K562 (cell line): Measurements from ENCODE around the gene IL4I1. TPM values are rescaled to one million over a fixed set of nuclear protein-coding genes. Genes with fewer than 3 reads are reported as not detected.

Source experiments
- HDAC3 ChIP-seq: fragments of 450-650 bp; IDR thresholded peaks from 2 replicates; pipeline ENCODE4 v1.6.1; 2018; ENCODE audit warnings: borderline replicate concordance, mild to moderate bottlenecking, moderate library complexity; ENCODE audit not compliant: partially characterized antibody
- HEY1 ChIP-seq: fragments of 250-450 bp; sonication (Bioruptor Pico); IDR thresholded peaks from 2 replicates; pipeline ENCODE4 v1.5.0; 2020; ENCODE audit warnings: mild to moderate bottlenecking, moderate library complexity, borderline replicate concordance
- KDM4B ChIP-seq, 2 experiments: fragments of 450-650 bp in 1 of 2; sonication (generic) in 1 of 2; IDR thresholded peaks; 2 replicates each; pipeline ENCODE4 v1.6.1; 2016 to 2017; ENCODE audit warnings: borderline replicate concordance in 2 of 2, antibody characterized with exemption in 1 of 2, low read depth in 1 of 2, mild to moderate bottlenecking in 1 of 2
- MIER1 ChIP-seq: fragments of 450-650 bp; IDR thresholded peaks from 2 replicates; pipeline ENCODE4 v1.6.1; 2016; ENCODE audit warnings: antibody characterized with exemption, mild to moderate bottlenecking, low read depth
- NFRKB ChIP-seq: fragments of 450-650 bp; IDR thresholded peaks from 2 replicates; pipeline ENCODE4 v1.6.1; 2016; ENCODE audit warnings: low read depth
- POLR3G ChIP-seq: IDR thresholded peaks from 2 replicates; pipeline ENCODE4 v1.6.1; 2011; ENCODE audit not compliant: insufficient read length, insufficient replicate concordance; ENCODE audit errors: extremely low read depth
- RBFOX2 ChIP-seq: fragments of 200-400 bp; formaldehyde crosslinking; IDR thresholded peaks from 2 replicates; pipeline ENCODE4 v1.6.1; 2017; ENCODE audit warnings: low read depth, mild to moderate bottlenecking, low read length, moderate library complexity
- TCF3 ChIP-seq: sonication (generic); formaldehyde crosslinking; IDR thresholded peaks from 2 replicates; pipeline ENCODE4 v1.4.0; 2020; ENCODE audit warnings: mild to moderate bottlenecking, missing genetic modification reagents
- TEAD1 ChIP-seq, 2 experiments: fragments of 450-650 bp in 1 of 2; sonication (generic) in 1 of 2; formaldehyde crosslinking; IDR thresholded peaks; 2 replicates each; pipeline versions ENCODE4 v1.4.0 to v1.8.0; 2020 to 2022; ENCODE audit warnings: mild to moderate bottlenecking in 2 of 2, missing genetic modification reagents in 1 of 2
- TEAD4 ChIP-seq, 2 experiments: sonication (generic) in 1 of 2; formaldehyde crosslinking in 1 of 2; IDR thresholded peaks; 2 replicates each; pipeline versions ENCODE4 v1.6.1 to v1.8.0; 2012 to 2022; ENCODE audit warnings: borderline replicate concordance in 1 of 2, inconsistent platforms in 1 of 2, low read length in 1 of 2, mild to moderate bottlenecking in 1 of 2, missing genetic modification reagents in 1 of 2
- THAP12 ChIP-seq: fragments of 250-450 bp; sonication (Bioruptor Pico); IDR thresholded peaks from 2 replicates; pipeline ENCODE4 v1.9.0; 2021; ENCODE audit warnings: mild to moderate bottlenecking, inconsistent platforms
- THAP7 ChIP-seq: fragments of 250-450 bp; sonication (Bioruptor Pico); IDR thresholded peaks from 2 replicates; pipeline ENCODE4 v1.5.0; 2021
- ZBTB2 ChIP-seq: fragments of 450-650 bp; IDR thresholded peaks from 2 replicates; pipeline ENCODE4 v1.6.1; 2016; ENCODE audit warnings: antibody characterized with exemption
- ZNF239 ChIP-seq: fragments of 250-450 bp; sonication (Bioruptor Pico); IDR thresholded peaks from 2 replicates; pipeline ENCODE4 v1.4.0; 2020; ENCODE audit warnings: mild to moderate bottlenecking
- ZNF589 ChIP-seq: fragments of 200-800 bp; sonication (Bioruptor generic); IDR thresholded peaks from 2 replicates; pipeline ENCODE4 v1.6.1; 2016; ENCODE audit warnings: low read depth, missing genetic modification characterization, missing compliant biosample characterization
- ZNF592 ChIP-seq: fragments of 450-650 bp; IDR thresholded peaks from 2 replicates; pipeline ENCODE4 v1.6.1; 2017; ENCODE audit warnings: antibody characterized with exemption, mild to moderate bottlenecking
- polyA plus RNA-seq, 8 experiments: library from polyadenylated mRNA; depleted of rRNA in 4 of 8; stranded (reverse) in 5 of 8; unstranded in 3 of 8; fragments of >200 nt; fragmentation: Nextera tagmentation in 2 of 8; fragmentation: Illumina TruSeq in 1 of 8; extraction: Ambion mirVana in 2 of 8; extraction: Trizol in 1 of 8; gene quantifications; 2 replicates each; pipeline versions ENCODE4 v1.2.1 to v1.2.3, GENCODE V29; 2011 to 2014; ENCODE audit warnings: inconsistent platforms in 1 of 8, missing spikeins in 1 of 8
- total RNA-seq, 7 experiments: library from RNA; depleted of rRNA in 6 of 7; stranded (reverse); fragments of >200 nt in 6 of 7; fragmentation: Illumina TruSeq in 2 of 7; extraction: Trizol in 2 of 7; gene quantifications; 2 replicates each; pipeline versions ENCODE4 v1.2.1 to v1.2.3, GENCODE V29; 2011 to 2021; ENCODE audit warnings: low replicate concordance in 1 of 7

The IL4I1 gene
- total and polyA plus RNA-seq, 9 of the 15 experiments (the other 6 are each of a cell fraction or from before 2014, with no cell fraction given) = 0.06 to 0.95 (median 0.43) TPM; not detected in 2

- TF ChIP-seq NFRKB (peak; percentile 89), ZBTB2 (no peak), ZNF589 (CRISPR knock-in tag) (peak; percentile 91), HEY1 (CRISPR knock-in tag) (peak; percentile 86; the same call in 1 of the 2 replicates), MIER1 (no peak), HDAC3 (peak; percentile 34), KDM4B (IDR thresholded peaks at IDR 0.05; ENCODE audit: borderline replicate concordance in 2 of 2, low read depth in 1 of 2) (0 out of 4 replicates have a peak, but pooled peaks of 1 of the 2 experiments have one; percentile 22), ZNF239 (CRISPR knock-in tag) (peak; percentile 33), THAP12 (CRISPR knock-in tag) (no peak), THAP7 (CRISPR knock-in tag) (peak; percentile 73), ZNF592 (peak; percentile 81), TCF3 (no peak), RBFOX2 (peak; percentile 82), TEAD4 (IDR thresholded peaks at IDR 0.05; ENCODE audit: low read length) (no peak), TEAD4 (CRISPR knock-in tag; IDR thresholded peaks at IDR 0.05; ENCODE audit: borderline replicate concordance) (no peak), POLR3G (no peak), TEAD1 (CRISPR knock-in tag; IDR thresholded peaks at IDR 0.05) (0 out of 4 replicates have a peak, but pooled peaks of 1 of the 2 experiments have one; percentile 34)
These were observed 27.6 kb upstream of the IL4I1 start (continued) for GRCh38 chr19:49924004-49924880.
